Activated CD4-positive, alpha-beta T cell treated with anti-CD3 and anti-CD28 coated beads for 24 hours (primary cell): ENCODE results near the gene ANKMY1.

Source experiments
- DNase-seq, 2 donors: peaks; one replicate each; pipeline ENCODE4 v3.0.0-alpha.2; 2020; ENCODE audit warnings: low read depth in 2 of 2

ANKMY1 gene

GRCh38 chr2:240579771-240580614, 22.2 kb upstream of the ANKMY1 start:
- no peak for DNase-seq

- DNase-seq = no peak
Measured at GRCh38 chr2:240579071-240579762, 21.4 kb upstream of the ANKMY1 start.

DNA sequence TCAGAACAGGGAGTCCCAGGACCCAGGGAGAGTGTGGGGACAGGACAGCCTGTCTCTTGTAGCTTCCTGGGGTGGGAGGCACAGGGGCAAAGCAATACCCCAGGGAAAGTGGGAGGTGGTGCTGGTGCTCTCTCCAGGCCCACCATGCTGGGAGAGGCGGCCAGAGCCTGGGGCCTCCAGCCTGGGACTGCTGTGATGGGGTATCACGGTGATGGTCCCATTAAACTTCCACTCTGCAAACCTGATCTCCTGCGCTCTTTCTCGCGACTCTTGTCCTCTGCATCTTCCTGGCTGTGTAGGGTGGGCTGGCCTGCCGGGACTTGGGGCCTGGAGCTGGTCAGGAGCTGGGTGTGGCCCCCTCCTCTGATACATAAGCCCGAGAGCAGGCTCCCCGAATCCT, 20.7 kb upstream of the ANKMY1 start:
- no peak for DNase-seq

DNA sequence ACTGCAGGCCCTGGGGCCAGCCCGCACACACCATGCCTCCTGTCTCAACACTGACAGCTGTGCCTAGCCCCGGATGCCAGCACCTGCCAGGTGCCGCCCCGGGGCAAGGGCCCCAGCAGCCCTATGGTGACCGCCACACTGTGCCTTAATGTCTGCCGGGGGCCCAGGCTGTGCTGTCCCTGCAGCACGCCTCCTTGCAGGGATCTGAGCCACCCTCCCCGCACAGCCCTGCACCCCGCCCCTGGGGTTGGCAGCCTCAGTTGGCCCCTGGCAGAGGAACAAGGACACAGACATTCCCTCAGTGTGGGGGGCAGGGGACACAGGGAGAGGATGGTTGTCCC, 20.3 kb upstream of the ANKMY1 start:
- no peak for DNase-seq

GRCh38 chr2:240577281-240578109, 19.7 kb upstream of the ANKMY1 start:
- DNase-seq = no peak

DNA sequence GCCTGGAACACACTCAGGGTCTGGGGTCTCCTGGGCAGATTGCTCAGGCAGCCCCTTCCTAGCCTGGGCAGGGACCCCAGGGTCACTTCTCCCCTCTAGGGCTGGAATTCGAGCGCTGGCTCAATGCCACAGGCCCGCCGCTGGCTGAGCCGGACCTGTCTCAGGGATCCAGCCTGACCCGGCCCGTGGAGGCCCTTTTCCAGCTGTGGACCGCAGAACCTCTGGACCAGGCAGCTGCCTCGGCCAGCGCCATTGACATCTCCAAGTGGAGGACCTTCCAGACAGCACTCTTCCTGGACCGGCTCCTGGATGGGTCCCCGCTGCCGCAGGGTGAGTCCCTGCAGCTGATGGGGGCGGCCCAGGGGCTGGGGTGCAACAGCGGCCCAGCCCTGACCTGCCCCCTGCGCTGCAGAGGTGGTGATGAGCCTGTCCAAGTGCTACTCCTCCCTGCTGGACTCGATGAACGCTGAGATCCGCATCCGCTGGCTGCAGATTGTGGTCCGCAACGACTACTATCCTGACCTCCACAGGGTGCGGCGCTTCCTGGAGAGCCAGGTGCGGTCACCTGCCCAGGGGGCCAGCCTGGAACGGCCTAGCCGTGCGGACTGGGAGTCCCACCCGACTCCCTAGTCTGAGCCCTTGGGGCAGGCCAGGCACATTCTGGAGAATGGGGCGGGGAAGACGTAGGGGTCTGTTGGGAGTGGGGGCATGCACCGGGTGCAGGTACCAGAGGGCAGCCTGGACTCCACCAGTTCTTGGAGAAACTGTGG, 18.8 kb upstream of the ANKMY1 start:
- DNase-seq = no peak

GRCh38 chr2:240576036-240576435, 18.2 kb upstream of the ANKMY1 start:
- DNase-seq = no peak

GRCh38 chr2:240575101-240575965, 17.5 kb upstream of the ANKMY1 start:
- no peak for DNase-seq

GRCh38 chr2:240574386-240575100, 16.8 kb upstream of the ANKMY1 start:
- no peak for DNase-seq

DNA sequence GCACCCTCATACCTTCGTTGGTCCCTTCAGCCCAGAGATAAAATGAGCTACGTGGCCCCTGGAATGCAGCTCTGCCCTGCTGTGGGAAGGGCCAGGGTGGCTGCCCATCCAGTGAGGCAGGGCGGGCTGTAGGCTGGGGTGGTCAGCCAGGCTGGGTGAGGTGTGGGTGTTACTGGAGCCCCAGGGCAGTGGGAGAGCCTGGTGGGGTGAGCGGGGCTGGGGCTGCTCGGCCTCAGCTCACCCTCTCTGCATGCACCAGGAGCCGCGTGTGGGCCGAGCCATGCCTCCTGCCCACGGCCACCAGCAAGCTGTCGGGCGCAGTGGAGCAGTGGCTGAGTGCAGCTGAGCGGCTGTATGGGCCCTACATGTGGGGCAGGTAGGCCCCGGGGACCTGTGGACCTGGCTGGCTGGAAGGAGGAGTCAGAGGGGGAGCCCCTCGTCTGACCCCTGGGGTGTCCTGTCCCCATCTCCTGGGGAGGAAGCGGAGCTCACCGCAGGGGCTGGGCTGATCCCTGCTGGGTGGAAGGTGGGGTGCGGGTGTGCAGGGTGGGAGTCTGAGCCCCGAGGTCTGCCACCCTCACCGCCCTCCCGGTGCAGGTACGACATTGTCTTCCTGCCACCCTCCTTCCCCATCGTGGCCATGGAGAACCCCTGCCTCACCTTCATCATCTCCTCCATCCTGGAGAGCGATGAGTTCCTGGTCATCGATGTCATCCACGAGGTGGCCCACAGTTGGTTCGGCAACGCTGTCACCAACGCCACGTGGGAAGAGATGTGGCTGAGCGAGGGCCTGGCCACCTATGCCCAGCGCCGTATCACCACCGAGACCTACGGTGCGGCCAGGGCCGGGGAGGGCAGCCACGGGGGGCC, 16.0 kb upstream of the ANKMY1 start:
- DNase-seq = no peak

GRCh38 chr2:240573071-240573515, 15.3 kb upstream of the ANKMY1 start:
- no peak for DNase-seq

DNA sequence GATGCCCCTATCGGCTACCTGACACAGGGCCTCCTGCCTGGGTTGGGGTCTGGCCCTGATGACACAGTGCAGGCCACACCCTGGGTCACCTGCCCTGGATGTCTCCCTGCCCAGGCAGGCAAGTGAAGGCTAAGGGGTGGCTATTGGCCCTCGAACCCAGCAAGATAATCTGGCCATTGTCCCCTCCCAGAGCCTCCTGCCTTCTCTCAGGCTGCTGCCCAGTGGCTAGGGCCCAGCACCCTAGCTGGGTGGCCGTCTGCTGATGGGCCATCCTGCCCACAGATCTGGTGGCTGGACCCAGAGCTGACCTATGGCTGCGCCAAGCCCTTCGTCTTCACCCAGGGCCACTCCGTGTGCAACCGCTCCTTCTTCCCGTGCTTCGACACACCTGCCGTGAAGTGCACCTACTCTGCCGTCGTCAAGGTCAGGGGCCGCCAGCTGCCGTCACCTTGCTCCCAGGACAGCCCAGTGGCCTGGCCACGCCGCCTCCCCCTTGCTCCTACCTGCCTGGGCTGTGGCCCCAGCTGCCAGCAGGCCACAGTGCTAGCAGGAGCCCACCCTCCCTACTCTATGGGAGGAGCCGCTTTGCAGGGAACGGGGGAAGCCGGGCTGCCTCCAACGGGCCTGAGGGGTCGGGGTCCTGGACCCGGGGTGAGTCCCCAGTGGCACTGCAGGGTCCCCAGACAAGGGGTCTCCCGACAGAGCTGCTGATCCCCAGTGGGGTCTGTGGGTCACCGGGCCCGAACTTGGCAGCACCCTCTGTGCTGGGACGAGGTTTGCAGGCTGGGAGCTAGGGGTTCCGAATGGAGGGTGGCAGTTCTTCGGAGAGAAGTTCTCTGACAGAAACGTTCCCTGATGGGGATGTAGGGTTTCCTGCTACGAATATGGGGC, 14.6 kb upstream of the ANKMY1 start:
- DNase-seq = no peak

- no peak for DNase-seq
Measured at GRCh38 chr2:240571314-240571973, 13.7 kb upstream of the ANKMY1 start.

- no peak for DNase-seq
Measured at GRCh38 chr2:240570531-240571313, 12.9 kb upstream of the ANKMY1 start.

- DNase-seq = no peak
Measured at GRCh38 chr2:240569998-240570530, 12.3 kb upstream of the ANKMY1 start.

GRCh38 chr2:240569523-240569997, 11.8 kb upstream of the ANKMY1 start:
- DNase-seq = no peak
